OCI-LY7 (cell line): ENCODE data around the gene PRPSAP2. TPM values are rescaled to one million over a fixed set of nuclear protein-coding genes. Genes with fewer than 3 reads are reported as not detected.

Experiments used
- BruUV-seq: library from RNA; stranded (reverse); fragments of 400-500 nt; replicated peaks from 2 replicates; lab custom pipeline; 2021; lab: Mats Ljungman, UMichigan
- CTCF ChIA-PET: fragments of 300-600 bp; sonication (Branson Sonifier 250); formaldehyde crosslinking; loops from one replicate; lab custom pipeline; 2022; ENCODE audit warnings: antibody characterized with exemption; ENCODE audit not compliant: unreplicated experiment; lab: Charles Lee
- POLR2A ChIA-PET: fragments of 300-600 bp; sonication (Branson Sonifier 250); formaldehyde crosslinking; loops from one replicate; lab custom pipeline; 2022; ENCODE audit warnings: antibody characterized with exemption; lab: Charles Lee
- DNase-seq: peaks from one replicate; pipeline ENCODE4 v3.0.0-alpha.2; 2015; ENCODE audit warnings: low spot score
- H2AFZ ChIP-seq: fragments of 200-600 bp; sonication (generic), shearing (Covaris generic); 2 replicates; pipeline ENCODE4 v1.6.1; 2014; ENCODE audit warnings: mild to moderate bottlenecking, antibody characterized with exemption, low read length, moderate library complexity
- H3K27ac ChIP-seq: fragments of 200-600 bp; sonication (generic); 2 replicates; pipeline ENCODE4 v1.5.1; 2014; ENCODE audit warnings: mixed run types, low read depth, mild to moderate bottlenecking, moderate library complexity, low read length, inconsistent platforms; ENCODE audit not compliant: poor library complexity, severe bottlenecking
- H3K36me3 ChIP-seq: fragments of 200-600 bp; sonication (generic); 2 replicates; pipeline ENCODE4 v1.6.1; 2014; ENCODE audit warnings: mild to moderate bottlenecking, antibody characterized with exemption, low read length, moderate library complexity, mixed read lengths; ENCODE audit not compliant: insufficient read depth
- H3K4me1 ChIP-seq: fragments of 200-600 bp; sonication (generic); 2 replicates; pipeline ENCODE4 v1.5.1; 2014; ENCODE audit warnings: mild to moderate bottlenecking, low read length; ENCODE audit not compliant: insufficient read depth, poor library complexity, severe bottlenecking
- H3K4me2 ChIP-seq: fragments of 200-600 bp; sonication (generic); 2 replicates; pipeline ENCODE4 v1.6.1; 2014; ENCODE audit warnings: mild to moderate bottlenecking, low read length
- H3K4me3 ChIP-seq: fragments of 200-600 bp; sonication (generic); 2 replicates; pipeline ENCODE4 v1.5.1; 2014; ENCODE audit warnings: mild to moderate bottlenecking, low read depth, low read length; ENCODE audit not compliant: poor library complexity, severe bottlenecking
- H3K79me2 ChIP-seq: fragments of 200-600 bp; sonication (generic); 2 replicates; pipeline ENCODE4 v1.6.1; 2016; ENCODE audit warnings: low read depth, mild to moderate bottlenecking, low read length, moderate library complexity, mixed read lengths; ENCODE audit not compliant: insufficient read depth
- H3K9me2 ChIP-seq: fragments of 200-600 bp; sonication (generic); 2 replicates; pipeline ENCODE4 v1.6.1; 2016; ENCODE audit warnings: mild to moderate bottlenecking, low read length, mixed read lengths; ENCODE audit not compliant: insufficient read depth
- H3K9me3 ChIP-seq: fragments of 200-600 bp; sonication (generic); 2 replicates; pipeline ENCODE4 v1.6.1; 2014; ENCODE audit warnings: mild to moderate bottlenecking, mixed run types, low read length, mixed read lengths
- H4K20me1 ChIP-seq: fragments of 200-600 bp; sonication (generic); 2 replicates; pipeline ENCODE4 v1.6.1; 2014; ENCODE audit warnings: mild to moderate bottlenecking, antibody characterized with exemption, low read length, moderate library complexity, mixed read lengths; ENCODE audit not compliant: insufficient read depth
- EZH2phosphoT487 ChIP-seq: fragments of 200-600 bp; sonication (generic); IDR thresholded peaks from 2 replicates; pipeline ENCODE4 v1.6.1; 2018; ENCODE audit warnings: low read depth, borderline replicate concordance, mild to moderate bottlenecking, mixed run types, antibody characterized with exemption, low read length, moderate library complexity, mixed read lengths
- intact Hi-C: fragments of 100-400 bp; cut with micrococcal nuclease; formaldehyde crosslinking; loops from one replicate; pipeline ENCODE4 v1.10.0; 2022; ENCODE audit not compliant: unreplicated experiment
- total RNA-seq, 2 experiments: library from RNA; depleted of rRNA in 1 of 2; stranded (reverse); fragments of >200 nt in 1 of 2; shearing (Covaris generic) in 1 of 2; gene quantifications; 2 replicates each; pipeline ENCODE4 v1.2.3, GENCODE V29; 2014 to 2022
- TF ChIP-seq, protein P1 (sequence below): fragments of 200-600 bp; sonication (generic); conservative IDR thresholded peaks from 2 replicates; pipeline ENCODE4 v1.5.1; 2014; ENCODE audit warnings: mild to moderate bottlenecking, antibody characterized with exemption, low read length, moderate library complexity, mixed read lengths

The PRPSAP2 gene
- total RNA-seq, 2 experiments from 2014 or later = 59.3 to 90.2 TPM

DNA sequence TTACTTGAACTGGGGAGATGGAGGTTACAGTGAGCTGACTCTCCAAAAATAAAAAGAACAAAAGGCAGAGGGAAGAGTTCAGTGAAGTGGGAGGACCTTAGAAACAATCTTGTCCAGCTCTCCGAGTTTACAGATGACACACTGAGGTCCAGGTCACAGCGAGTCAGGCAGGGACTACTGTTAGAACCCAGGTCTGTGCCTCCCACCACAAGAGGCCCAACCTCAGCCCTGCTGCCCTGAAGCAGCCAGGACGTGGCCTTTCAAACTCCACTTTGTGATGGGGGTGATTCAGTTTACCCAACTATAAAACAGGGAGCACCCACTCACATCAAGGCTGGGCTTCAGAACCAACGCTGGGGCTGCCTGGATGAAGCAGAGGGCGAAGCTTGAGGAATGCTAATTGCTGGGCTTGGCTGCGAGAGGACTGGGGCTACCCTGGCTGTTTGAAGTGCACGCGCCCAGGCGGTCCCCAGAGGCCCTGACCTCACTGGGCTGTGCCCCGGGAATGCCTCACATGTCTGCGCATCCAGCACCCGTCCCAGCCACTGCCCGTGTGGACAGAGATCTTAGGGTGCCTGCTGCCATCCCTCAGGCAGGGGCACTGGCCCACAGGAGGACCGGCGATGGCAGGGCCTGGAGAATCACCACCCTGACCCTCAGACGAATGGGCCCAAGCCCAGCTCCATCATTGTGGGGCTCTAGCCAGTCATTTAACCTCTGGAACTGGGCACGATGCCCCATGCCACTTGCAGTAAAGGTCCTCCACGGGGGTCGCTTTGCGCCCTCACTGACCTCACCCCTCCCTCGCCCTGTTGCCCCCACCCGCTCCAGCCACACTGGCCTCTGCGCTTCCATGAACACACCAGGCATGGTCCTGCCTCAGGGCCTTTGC lies 105.4 kb downstream of the PRPSAP2 start:
- Histone ChIP-seq H3K27ac (no peak overlapping the region), H3K4me1 (peaks cover 9% of the 10 kb centered on the region), H3K36me3 (no peaks in the 10 kb centered on the region), H3K4me2 (no peak overlapping the region), H3K9me3 (no peaks in the 10 kb centered on the region), H3K4me3 (no peak overlapping the region), H3K9me2 (no peaks in the 10 kb centered on the region), H3K79me2 (no peaks in the 10 kb centered on the region), H2AFZ (no peak overlapping the region), H4K20me1 (no peaks in the 10 kb centered on the region)
- BruUV-seq = no TSS peak
- CTCF ChIA-PET = no interaction called here
- POLR2A ChIA-PET = no interaction called here
- TF ChIP-seq, protein P1, sequence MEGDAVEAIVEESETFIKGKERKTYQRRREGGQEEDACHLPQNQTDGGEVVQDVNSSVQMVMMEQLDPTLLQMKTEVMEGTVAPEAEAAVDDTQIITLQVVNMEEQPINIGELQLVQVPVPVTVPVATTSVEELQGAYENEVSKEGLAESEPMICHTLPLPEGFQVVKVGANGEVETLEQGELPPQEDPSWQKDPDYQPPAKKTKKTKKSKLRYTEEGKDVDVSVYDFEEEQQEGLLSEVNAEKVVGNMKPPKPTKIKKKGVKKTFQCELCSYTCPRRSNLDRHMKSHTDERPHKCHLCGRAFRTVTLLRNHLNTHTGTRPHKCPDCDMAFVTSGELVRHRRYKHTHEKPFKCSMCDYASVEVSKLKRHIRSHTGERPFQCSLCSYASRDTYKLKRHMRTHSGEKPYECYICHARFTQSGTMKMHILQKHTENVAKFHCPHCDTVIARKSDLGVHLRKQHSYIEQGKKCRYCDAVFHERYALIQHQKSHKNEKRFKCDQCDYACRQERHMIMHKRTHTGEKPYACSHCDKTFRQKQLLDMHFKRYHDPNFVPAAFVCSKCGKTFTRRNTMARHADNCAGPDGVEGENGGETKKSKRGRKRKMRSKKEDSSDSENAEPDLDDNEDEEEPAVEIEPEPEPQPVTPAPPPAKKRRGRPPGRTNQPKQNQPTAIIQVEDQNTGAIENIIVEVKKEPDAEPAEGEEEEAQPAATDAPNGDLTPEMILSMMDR = no peak
- no peak for TF ChIP-seq EZH2phosphoT487
- no peak for DNase-seq
- intact Hi-C loops = no loop called here

DNA sequence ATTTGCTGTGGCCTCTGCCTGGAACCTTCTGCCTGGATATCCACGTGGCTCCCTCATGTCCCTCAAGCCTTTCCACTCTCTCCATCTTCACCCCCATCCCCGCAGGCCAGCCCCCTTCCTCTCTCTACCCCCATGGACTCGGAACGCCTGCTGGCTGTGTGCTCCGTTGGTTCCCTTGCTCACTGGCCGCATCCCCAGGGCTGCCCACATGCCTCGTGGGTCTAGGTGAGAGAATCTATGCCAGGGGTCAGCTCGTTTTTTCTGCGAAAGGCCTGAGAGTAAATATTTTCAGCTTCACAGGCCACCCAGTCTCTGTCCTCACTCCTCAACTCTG lies 106.1 kb downstream of the PRPSAP2 start:
- POLR2A ChIA-PET = no interaction called here
- intact Hi-C loops = no loop called here
- CTCF ChIA-PET = no interaction called here

More for the DNA sequence above, 106.1 kb downstream of the PRPSAP2 start:
- BruUV-seq = no TSS peak
- TF ChIP-seq EZH2phosphoT487 = no peak
- TF ChIP-seq, protein P1 = no peak
- H2AFZ ChIP-seq = no peak overlapping the region
- H3K79me2 ChIP-seq = no peaks in the 10 kb centered on the region
- no peaks in the 10 kb centered on the region for H3K9me2 ChIP-seq
- no peaks in the 10 kb centered on the region for H3K36me3 ChIP-seq
- peaks cover 9% of the 10 kb centered on the region for H3K4me1 ChIP-seq
- no peak for DNase-seq
- H3K27ac ChIP-seq = no peak overlapping the region
- H4K20me1 ChIP-seq = no peaks in the 10 kb centered on the region
- H3K4me3 ChIP-seq = no peak overlapping the region
- no peaks in the 10 kb centered on the region for H3K9me3 ChIP-seq
- H3K4me2 ChIP-seq = no peak overlapping the region
